Mucosa of stomach (tissue), 1 donor: ENCODE results near the gene DENND1C.

Source experiments
- H3K27me3 ChIP-seq: one replicate; pipeline ENCODE4 v1.7.0; 2013; ENCODE audit warnings: mild to moderate bottlenecking, low read length; ENCODE audit not compliant: control insufficient read depth, insufficient read depth
- H3K36me3 ChIP-seq: one replicate; pipeline ENCODE4 v1.7.0; 2013; ENCODE audit warnings: low read length; ENCODE audit not compliant: control insufficient read depth, insufficient read depth
- H3K4me1 ChIP-seq: one replicate; pipeline ENCODE4 v1.7.0; 2013; ENCODE audit warnings: mild to moderate bottlenecking, low read length; ENCODE audit not compliant: control insufficient read depth, insufficient read depth
- H3K4me3 ChIP-seq: one replicate; pipeline ENCODE4 v1.7.0; 2013; ENCODE audit warnings: low read length
- H3K9ac ChIP-seq: one replicate; pipeline ENCODE4 v1.7.0; 2013; ENCODE audit warnings: mild to moderate bottlenecking, low read length, moderate library complexity
- H3K9me3 ChIP-seq: one replicate; pipeline ENCODE4 v1.7.0; 2013; ENCODE audit warnings: mild to moderate bottlenecking, low read length, moderate library complexity; ENCODE audit not compliant: control insufficient read depth
- donor health status: Pancreatic carcinoma.

The DENND1C gene

GRCh38 chr19:6466526-6467248, 14.9 kb downstream of the DENND1C start:
- Histone ChIP-seq H3K27me3 (peaks cover 12% of the 10 kb centered on the region), H3K4me1 (peaks cover 34% of the 10 kb centered on the region), H3K4me3 (no peak overlapping the region), H3K36me3 (no peaks in the 10 kb centered on the region), H3K9ac (no peak overlapping the region), H3K9me3 (no peaks in the 10 kb centered on the region)

GRCh38 chr19:6465663-6466062, 15.9 kb downstream of the DENND1C start:
- peak overlapping the region; percentile 98 for H3K9ac ChIP-seq
- no peak overlapping the region for H3K4me3 ChIP-seq
- H3K36me3 ChIP-seq = no peaks in the 10 kb centered on the region
- H3K9me3 ChIP-seq = no peaks in the 10 kb centered on the region
- H3K27me3 ChIP-seq = peaks cover 12% of the 10 kb centered on the region
- peaks cover 34% of the 10 kb centered on the region for H3K4me1 ChIP-seq

GRCh38 chr19:6465006-6465405, 16.6 kb downstream of the DENND1C start:
- Histone ChIP-seq H3K4me3 (peak overlapping the region; percentile 72), H3K4me1 (peaks cover 34% of the 10 kb centered on the region), H3K9me3 (no peaks in the 10 kb centered on the region), H3K9ac (peak overlapping the region; percentile 98), H3K36me3 (no peaks in the 10 kb centered on the region), H3K27me3 (peaks cover 12% of the 10 kb centered on the region)

- H3K9me3 ChIP-seq = no peaks in the 10 kb centered on the region
- peak within 1 kb of the TSS; percentile 98 for H3K9ac ChIP-seq
- H3K4me1 ChIP-seq = peaks cover 34% of the 10 kb centered on the region
- no peaks in the 10 kb centered on the region for H3K36me3 ChIP-seq
- peaks cover 12% of the 10 kb centered on the region for H3K27me3 ChIP-seq
- H3K4me3 ChIP-seq = peak within 1 kb of the TSS; percentile 72
These were observed 17.3 kb downstream of the DENND1C start, which contains the start of gene CRB3 for GRCh38 chr19:6464070-6464873. Gene CRB3 (plus strand): TSS chr19:6464271. CDS start chr19:6464702, 431 bp downstream.

GRCh38 chr19:6460099-6460884, 21.3 kb downstream of the DENND1C start:
- Histone ChIP-seq H3K27me3 (peaks cover 12% of the 10 kb centered on the region), H3K9ac (peak overlapping the region; percentile 81), H3K36me3 (no peaks in the 10 kb centered on the region), H3K4me3 (peak overlapping the region; percentile 95), H3K9me3 (no peaks in the 10 kb centered on the region), H3K4me1 (peaks cover 32% of the 10 kb centered on the region)

- no peaks in the 10 kb centered on the region for H3K9me3 ChIP-seq
- H3K4me3 ChIP-seq = peak within 1 kb of the TSS; percentile 95
- peaks cover 7% of the 10 kb centered on the region for H3K27me3 ChIP-seq
- H3K4me1 ChIP-seq = peaks cover 29% of the 10 kb centered on the region
- peak within 1 kb of the TSS; percentile 81 for H3K9ac ChIP-seq
- H3K36me3 ChIP-seq = no peaks in the 10 kb centered on the region
These were observed 22.1 kb downstream of the DENND1C start, which contains the start of gene SLC25A23 for GRCh38 chr19:6459262-6460098. Gene SLC25A23 (minus strand): TSS chr19:6459792. CDS start chr19:6459628, 164 bp downstream.

- peaks cover under 1% of the 10 kb centered on the region for H3K27me3 ChIP-seq
- peak overlapping the region; percentile 19 for H3K4me3 ChIP-seq
- peak overlapping the region; percentile 59 for H3K9ac ChIP-seq
- H3K36me3 ChIP-seq = no peaks in the 10 kb centered on the region
- H3K9me3 ChIP-seq = no peaks in the 10 kb centered on the region
- peaks cover 28% of the 10 kb centered on the region for H3K4me1 ChIP-seq
These were observed 22.8 kb downstream of the DENND1C start for GRCh38 chr19:6458695-6459261.

GRCh38 chr19:6457958-6458694, 23.5 kb downstream of the DENND1C start:
- Histone ChIP-seq H3K36me3 (no peaks in the 10 kb centered on the region), H3K27me3 (no peaks in the 10 kb centered on the region), H3K4me3 (no peak overlapping the region), H3K4me1 (peaks cover 21% of the 10 kb centered on the region), H3K9ac (peak overlapping the region; percentile 59), H3K9me3 (no peaks in the 10 kb centered on the region)

GRCh38 chr19:6455924-6456323, 25.7 kb downstream of the DENND1C start:
- Histone ChIP-seq H3K4me3 (no peak overlapping the region), H3K9ac (no peak overlapping the region), H3K36me3 (no peaks in the 10 kb centered on the region), H3K9me3 (no peaks in the 10 kb centered on the region), H3K27me3 (no peaks in the 10 kb centered on the region), H3K4me1 (peaks cover 8% of the 10 kb centered on the region)

GRCh38 chr19:6453951-6454565, 27.5 kb downstream of the DENND1C start:
- no peaks in the 10 kb centered on the region for H3K27me3 ChIP-seq
- no peak overlapping the region for H3K4me3 ChIP-seq
- no peaks in the 10 kb centered on the region for H3K36me3 ChIP-seq
- no peaks in the 10 kb centered on the region for H3K9me3 ChIP-seq
- H3K9ac ChIP-seq = no peak overlapping the region
- peaks cover 7% of the 10 kb centered on the region for H3K4me1 ChIP-seq
